HG02759 (cell line): Measurements from ENCODE around the gene ZNF41.
"Not testable (repeated sequence)": the region's sequence is repeated elsewhere in the genome, so short reads cannot be mapped to it uniquely, and the experiment has no call there.

Experiments used
- ATAC-seq: cut with Tn5 transposase; IDR thresholded peaks from one replicate; pipeline ENCODE4 v1.9.1; 2021; ENCODE audit warnings: mild to moderate bottlenecking, moderate library complexity; ENCODE audit not compliant: unreplicated experiment

Gene ZNF41

DNA sequence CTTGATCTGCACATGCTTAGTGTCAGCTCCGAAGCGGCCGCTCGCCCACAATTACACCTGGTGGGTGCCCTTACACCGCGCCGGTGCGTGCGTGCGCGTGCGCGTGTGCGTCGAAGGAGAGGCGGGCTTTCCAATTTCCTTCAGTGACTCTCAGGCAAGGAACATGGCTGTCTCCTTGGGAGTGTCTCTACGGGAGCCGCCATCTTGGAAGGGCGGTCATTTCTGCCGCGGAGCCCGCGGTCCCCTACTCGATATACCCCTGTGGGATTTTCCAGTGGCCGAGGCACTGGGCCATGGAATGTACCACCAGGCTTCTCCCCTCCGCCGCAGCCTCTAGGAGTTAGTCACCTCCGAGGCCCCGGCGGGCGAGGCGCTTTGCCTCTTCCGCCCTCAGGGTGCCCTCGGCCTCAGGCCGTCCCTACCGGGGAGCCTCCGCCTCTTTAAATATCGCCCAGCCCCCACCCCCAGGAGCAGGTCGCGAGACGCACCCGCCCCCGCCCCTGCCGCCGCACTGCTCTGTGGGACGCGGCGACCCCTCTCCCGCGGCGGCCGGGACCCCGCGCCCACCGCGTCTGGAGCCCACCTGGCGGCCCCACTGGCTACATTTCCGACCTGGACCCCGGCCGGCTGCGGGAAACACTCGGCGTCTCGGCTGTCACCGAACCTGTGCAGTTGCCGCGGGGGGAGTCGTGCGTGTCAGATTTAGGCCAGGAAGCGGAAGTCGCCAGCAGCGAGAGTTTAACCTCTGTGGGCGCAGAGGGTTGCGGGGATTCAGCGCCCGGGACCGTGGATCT lies at the start of gene ZNF41:
Gene ZNF41 (minus strand): TSS at position 711 of the 794 bp plus-strand sequence. CDS start 15,741 bp downstream, outside the sequence.
- ATAC-seq, result peak; percentile 93

DNA sequence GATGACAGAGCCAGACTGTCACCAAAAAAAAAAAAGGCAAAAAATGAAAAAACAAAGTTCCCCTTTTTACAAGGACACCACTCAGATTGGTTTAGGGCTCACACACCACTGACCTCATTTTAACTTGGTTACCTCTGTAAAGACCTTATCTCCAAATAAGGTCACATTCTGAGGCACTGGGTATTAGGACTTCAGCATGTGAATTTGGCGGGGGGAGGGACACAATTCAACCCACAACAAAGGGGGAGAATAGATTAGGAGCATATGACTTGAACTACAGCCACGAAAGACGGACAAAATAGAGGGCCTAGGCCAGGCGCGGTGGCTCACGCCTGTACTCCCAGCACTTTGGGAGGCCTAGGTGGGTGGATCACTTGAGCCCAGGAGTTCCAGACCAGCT lies 47.0 kb upstream of the ZNF41 start:
- ATAC-seq, result no peak

DNA sequence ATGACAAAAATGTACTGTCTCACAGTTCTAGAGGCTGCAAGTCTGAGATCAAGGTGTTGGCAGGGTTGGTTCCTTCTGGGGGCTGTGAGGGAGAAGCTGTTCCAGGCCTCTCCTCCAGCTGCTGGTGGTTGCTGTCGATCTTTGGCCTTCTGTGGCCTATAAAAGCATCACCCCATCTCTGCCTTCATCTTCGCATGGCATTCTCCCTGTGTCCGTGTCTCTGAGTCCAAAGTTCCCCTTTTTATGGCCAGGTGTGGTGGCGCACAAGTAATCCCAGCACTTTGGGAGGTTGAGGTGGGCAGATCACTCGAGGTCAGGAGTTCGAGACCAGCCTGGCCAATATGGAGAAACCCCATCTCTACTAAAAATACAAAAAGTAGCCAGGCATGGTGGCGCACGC lies 46.5 kb upstream of the ZNF41 start:
- ATAC-seq, result no peak

DNA sequence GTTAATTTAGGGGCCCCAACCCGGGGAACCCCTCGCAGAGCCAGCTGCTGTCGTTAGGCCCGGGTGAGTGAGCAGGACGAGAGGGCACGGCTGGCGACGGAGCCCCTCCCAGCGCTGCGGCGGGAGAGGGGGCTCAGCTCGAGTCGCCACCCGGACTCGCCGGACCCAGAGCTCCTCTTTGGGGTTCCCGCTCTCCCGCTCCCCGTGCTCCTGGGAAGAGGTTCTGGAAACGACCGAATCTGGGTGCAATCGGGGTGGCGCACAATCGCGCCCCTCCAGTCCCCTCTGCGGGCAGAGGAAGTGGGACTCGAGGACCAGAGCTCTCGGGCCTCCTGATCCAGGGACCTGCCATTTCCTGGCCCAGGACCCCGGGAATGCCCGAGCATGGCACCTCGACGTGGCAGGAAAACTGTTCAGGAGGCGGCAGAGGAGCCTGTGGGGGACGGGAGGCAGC lies 40.7 kb upstream of the ZNF41 start:
- ATAC-seq, result no peak

DNA sequence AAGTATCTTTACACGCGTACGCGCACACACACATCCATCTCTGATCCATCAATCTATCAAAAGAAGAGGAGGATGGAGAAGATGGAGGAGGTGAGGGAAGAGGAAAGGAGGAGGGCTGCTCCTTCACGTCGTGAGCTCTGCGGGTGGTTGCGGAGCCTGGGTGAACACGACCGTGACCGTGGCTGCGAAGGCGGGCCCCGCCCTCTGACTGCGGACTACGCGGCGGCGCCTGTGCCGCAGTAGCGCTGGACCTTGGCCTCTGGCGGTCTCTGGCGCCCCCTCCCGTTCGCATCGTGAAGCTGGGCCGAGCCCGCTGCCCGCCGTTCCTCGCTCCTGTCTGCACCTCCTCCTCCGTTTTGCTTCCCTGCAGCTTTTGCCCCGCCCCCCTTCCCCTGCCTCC lies 40.3 kb upstream of the ZNF41 start:
- ATAC-seq, result peak; percentile 94

DNA sequence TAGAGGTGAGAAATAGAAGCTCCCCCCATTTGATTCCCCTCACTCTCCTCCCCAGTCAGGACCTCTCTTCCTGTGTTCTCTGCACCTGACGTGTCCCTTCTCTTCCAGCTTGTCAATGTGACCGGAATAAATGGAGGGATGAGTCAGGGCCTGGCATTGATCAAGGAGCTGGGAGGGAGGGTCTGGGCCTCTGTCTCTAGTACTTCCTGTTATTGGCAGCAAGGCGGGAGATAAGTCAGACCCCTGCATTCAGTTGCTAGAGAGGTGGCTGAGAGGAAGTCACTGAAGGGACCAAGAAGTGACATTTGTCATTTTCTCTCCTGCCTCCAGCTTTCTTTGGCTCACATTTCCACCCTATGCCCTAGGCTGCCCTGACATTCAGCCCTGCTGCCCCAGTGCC lies 35.1 kb upstream of the ZNF41 start:
- no peak for ATAC-seq

DNA sequence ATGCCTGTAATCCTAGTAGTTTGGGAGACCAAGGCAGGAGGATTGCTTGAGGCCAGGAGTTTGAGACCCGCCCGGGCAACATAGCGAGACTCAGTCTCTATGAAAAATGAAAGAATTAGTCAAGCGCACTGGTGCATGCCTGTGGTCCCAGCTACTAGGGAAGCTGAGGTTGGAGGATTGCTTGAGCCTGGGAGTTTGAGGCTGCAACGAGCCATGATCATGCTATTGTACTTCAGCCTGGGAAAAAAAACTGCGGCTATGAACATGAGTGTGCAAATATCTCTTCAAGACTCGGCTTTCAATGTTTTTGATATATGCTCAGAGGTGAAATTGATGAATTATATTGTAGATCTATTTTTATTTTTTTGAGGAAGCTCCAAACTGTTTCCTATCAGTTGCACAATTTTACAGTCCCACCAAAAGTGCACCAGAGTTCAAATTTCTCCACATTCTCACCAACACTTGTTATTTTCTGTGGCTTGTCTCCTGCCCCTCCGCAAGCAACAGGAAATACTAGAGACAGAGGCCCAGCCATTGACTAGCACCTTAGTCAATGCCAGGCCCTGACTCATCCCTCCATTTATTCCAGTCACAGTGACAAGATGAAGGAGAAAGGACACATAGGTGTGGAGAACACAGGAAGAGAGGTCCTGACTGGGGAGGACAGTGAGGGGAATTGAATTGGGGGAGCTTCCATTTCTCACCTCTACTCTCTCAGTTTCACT lies 33.1 kb upstream of the ZNF41 start:
- ATAC-seq, result no peak

DNA sequence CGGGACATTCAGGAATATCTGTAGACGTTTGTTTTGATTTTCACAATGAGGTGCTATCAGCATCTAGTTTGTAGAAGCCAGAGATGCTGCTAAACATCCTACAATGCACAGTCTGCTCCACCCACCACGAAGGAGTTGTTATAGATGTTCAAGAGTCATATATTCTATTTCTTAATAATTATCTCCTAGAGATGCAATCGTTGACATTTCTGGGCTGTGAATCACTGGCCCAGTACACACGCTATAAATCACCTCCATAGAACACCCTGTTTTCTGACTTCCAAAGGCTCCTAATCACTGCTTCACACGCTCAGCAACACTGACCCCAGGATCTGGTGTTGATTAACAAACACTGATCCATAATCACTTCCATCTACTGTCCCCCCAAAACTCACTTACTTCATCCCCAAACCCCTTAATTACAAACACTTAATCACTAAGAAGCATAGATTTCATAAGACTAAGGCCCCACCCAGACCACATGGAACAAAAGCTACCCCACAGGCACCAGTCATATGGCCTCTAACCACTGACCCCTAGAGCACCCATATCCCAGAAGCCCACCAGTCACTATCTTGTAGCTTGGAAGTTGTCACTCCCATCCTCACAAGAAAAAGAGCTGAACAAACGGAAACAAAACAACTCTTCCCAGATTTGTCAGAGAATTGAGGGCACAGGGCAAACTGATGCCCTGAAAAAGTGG lies 31.7 kb upstream of the ZNF41 start:
- no peak for ATAC-seq

DNA sequence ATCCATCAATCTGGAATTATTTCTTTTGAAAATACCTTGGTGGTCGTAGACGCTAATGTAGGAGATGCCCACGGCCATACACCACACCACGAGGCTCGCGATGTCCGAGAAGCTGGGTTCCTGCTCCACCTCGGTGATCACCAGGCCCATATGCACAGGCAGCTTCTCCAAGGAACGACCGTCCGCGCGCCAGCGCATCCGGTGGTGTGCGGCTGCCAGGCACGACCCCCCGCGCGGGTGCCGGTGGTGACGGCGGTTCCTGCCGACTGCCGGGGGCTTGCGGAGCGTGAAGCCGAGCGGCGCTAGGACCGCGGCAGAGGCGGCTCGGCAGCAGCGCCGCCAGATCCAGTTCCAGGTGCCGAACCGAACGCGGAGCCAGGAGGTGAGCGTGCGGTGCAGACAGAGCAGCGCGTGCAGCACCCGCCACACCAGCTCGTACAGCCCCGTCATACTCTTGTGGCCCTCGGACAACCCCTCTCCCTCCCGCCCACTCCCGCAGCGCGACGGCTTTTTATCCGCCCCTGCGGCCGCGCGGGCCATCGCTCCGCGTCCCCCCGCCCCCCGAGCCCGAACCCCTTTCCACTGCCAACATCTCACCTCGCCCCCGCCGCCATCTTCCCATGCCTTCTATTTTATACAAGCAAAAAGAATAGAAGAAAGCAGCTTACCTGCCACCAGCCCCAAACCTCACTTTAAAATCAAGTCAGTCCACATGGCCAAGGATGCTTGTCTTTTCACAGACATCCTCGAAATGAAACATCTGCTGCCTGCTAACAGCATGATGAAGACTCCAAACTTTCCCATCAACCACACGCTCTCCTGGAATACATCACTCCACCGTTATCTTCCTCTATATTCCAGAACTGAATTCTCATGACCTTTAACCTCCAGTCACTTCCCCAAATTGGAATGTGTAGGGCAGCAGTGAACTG lies 30.3 kb upstream of the ZNF41 start:
- peak; percentile 75 for ATAC-seq

DNA sequence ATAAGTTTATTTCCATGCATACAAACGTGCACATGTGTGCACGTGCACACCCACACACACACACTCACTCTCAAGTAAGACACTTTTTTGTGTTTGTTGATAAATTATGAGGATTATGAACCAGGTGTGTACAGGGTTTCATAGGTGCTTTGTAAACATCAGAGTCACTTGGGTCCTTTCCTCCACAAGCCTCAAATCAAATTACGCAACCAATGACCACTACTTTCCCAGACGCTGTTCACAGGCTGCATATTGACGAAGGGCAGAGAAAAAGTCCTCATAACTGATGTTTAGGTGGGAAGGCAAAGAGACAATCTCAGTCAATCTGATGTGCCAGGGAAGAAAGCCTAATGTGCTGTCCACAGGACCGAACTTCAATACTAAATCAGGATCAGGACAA lies 29.4 kb upstream of the ZNF41 start:
- ATAC-seq, result not testable (repeated sequence)

DNA sequence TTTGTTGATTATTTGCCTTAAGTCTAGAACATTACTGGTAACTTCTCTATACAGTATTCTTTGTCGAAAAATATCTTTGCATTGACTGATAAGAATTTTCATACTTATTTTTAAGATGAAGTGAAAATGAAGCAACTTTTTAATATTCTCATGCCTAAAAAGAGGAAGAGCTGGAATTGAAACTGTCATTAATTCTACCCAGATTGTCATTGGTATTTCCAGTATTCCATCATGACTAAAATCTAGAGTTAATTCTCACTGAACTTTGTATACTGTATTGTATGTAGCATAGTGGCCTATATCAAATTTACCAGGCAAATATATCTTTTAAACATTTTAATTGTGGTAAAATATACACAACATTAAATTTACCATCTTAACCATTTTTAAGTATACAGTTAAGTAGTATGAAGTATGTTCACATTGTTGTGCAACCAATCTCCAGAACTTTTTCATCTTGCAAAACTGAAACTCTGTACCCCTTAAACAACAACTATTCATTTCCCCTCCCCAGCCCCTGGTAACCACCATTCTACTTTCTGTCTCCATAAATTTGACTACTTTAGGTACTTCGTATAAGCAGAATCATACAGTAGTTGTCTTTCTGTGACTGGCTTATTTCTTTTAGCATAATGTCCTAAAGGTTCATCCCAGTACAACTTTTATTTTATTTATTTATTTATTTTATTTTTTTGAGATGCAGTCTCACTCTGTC lies 24.3 kb upstream of the ZNF41 start:
- ATAC-seq, result no peak

DNA sequence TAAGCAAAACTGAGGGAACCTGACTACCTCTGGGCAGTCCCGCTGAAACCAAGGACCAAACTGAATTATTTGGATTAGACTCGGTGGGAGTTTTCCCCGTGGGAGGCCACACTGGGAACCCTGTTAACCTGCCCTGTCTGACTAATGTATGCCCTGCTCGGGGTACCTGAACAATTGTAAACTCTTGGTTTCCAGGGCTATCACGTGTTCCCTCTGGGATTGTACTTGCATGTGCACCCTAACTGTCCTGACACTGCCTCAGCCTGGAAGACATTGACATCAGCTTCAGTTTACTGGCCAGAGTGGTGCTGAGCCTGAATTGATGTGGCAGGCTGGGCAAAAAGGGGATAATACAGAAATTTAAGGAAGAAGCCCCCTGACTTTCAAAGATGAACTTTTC lies 20.1 kb upstream of the ZNF41 start:
- no peak for ATAC-seq

DNA sequence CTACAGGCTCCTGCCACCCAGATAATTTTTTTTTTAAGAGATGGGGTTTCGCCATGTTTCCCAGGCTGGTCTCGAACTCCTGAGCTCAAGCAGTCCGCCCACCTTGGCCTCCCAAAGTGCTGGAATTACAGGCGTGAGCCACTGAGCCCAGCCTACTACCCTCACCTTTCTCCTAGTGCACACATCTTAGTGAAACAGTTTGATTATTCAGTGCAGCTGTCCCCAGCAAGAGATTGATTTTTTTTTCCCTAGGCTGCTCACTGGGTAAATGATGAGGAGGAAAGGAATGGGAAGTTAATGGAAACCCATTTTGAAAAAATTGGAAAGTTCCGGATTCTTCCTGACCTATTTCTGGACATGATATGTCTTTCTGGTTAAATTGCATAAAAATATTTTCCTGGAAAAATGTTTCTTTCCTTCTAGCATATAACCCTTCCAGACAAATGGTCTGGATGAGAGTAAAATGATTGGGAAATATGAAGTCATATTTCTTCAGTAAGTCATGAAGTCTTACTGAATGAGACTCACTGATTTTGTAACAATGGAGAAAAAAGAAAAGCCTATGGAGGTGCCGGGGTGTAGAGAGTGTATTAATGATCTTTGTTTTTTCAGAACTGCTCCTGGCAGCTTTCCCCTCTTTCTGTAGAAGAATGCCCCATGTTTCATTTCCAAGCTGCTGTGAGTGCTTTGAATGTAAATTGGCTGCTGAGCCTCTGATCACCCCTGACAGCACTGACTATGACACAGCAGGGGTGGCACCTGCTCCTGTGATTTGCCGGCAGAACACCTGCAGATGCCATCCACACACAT lies 19.5 kb upstream of the ZNF41 start:
- ATAC-seq, result no peak

DNA sequence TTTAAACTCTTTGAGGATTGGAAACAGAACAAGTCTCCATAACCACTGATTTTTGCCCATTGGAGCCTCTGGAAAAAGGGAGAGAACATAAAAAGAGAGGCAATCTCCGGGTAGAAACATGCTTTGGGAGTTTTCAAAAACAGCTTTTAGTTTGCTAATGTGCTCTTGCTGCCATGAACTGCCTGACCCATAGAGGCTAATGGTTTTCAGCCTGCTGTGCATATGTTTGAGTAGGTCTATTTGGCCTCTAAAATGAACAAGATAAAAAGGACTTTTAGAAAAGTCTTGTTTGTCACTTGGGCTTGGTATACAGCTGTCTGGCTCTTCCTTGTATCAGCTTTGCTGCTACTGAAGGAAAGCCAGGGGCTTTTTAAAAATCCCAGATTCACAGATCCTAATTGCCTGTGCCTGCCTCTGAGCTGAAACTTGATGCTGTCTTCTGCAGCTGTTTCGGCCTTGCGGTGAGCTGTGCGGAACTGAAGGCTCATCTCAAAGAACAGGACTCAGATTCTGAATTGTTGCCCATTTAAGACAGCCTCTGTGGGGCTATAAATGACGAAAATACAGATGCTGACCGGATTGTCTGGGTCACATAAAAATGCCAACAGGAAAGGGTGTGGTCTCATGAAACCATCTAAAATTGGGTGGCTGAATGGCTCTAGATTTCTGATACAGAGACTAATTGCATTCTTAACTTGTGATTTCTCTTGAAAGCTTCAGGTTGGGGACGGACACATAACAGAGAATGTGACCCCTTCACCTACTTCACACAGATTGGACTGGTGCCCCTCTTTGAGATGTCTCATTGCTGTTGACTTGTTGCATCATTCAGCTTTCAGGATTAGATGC lies 18.4 kb upstream of the ZNF41 start:
- no peak for ATAC-seq

DNA sequence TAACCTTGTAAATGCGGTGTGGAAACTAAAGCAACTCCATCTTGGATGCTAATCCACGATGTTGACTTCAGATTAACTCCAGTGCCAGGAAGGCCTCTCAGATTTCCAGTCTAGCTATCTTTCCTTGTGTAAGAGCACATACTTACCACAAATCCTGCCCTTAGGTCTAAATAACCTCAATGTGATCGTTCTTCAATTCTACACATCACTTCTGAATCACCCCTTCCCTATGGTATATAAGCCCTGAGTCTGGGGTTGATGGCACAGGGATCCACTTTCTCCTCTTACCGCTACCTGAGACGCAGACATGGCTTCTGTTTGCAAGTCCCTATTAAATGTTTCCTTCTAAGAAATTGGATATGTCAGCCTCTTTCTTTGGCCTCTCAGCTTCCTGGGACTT lies 17.5 kb upstream of the ZNF41 start:
- no peak for ATAC-seq

DNA sequence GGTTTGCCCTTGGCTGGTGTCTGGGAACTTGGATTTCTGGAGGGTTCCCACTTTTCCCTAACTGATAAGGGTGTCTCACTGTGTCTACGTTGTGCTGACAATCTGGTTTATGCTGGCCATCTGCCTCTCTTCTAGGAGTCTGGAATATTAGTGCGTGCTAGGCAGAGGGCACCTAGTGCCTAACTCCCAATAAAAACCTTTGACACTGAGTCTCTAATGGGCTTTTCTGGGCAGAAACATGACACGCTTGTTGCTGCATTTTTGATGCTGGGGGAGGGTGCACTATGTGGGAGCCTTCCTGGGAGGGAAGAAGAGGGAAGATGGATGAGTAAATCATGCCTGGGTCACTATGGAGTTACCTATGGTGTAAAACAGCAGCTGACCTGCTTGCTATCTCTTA lies 16.3 kb upstream of the ZNF41 start:
- ATAC-seq, result no peak

DNA sequence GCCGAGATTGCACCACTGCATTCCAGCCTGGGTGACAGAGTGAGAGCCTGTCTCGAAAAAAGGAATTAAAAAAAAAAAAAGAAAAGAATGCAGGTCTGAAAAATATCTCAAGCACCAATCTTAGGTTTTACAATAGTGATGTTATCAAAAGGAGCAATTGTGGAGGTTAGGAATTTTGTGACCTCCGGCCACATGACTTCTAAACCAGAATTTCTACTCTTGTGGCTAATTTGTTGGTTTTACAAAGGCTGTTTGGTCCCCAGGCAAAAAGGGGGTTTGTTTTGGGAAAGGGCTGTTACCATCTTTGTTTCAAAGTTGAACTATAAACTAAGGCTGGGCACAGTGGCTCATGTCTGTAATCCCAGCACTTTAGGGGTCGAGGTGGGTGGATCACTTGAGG lies 15.4 kb upstream of the ZNF41 start:
- no peak for ATAC-seq

DNA sequence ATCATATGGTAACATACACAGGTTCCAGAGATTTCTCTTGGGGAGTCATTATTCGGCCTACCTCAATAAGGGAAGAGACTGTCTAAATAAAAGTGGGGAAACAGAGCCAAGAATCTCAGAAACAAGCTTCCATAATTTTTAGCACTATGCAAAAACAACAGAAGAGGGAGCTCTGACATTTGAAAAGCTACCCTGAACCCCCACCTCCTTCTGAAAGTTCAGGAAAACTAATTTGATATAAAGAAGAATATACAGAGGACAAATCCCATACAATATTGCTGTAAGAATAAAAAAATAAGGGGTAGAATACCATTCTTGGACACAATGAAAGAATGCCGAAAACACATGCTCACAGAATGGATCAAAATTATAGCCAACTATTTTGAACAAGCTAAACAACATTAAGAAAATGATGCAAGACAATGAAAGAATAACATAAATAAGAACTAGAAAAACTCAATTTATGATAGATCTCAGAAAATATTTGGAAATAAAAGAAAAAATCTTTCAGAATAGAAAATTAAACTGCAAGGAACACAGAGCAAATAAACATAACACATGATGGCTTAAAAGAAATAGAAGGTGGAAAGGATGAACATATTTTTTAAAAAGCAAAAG lies 14.4 kb upstream of the ZNF41 start:
- ATAC-seq, result no peak
